HS-27A (cell line): ENCODE data around the gene HDLBP.

Experiments
- DNase-seq: peaks from one replicate; pipeline ENCODE4 v3.0.0-alpha.2; 2012; ENCODE audit warnings: low read depth, missing footprints

Gene HDLBP

GRCh38 chr2:241315093-241315878 lies at the start of gene HDLBP:
TSS of gene HDLBP (minus strand) at chr2:241315672. CDS start at chr2:241266869, 48,803 bp downstream.
- peak; percentile 64 for DNase-seq

- DNase-seq: no peak
Measured at GRCh38 chr2:241364781-241365180, 49.3 kb upstream of the HDLBP start.

GRCh38 chr2:241363426-241363825 lies 48.0 kb upstream of the HDLBP start:
- DNase-seq: no peak

GRCh38 chr2:241359481-241360045 lies 44.1 kb upstream of the HDLBP start:
- DNase-seq: no peak

- no peak for DNase-seq
Measured at GRCh38 chr2:241358470-241358869, 43.0 kb upstream of the HDLBP start.

GRCh38 chr2:241357531-241357930 lies 42.1 kb upstream of the HDLBP start:
- no peak for DNase-seq

- no peak for DNase-seq
Measured at GRCh38 chr2:241356871-241357260, 41.4 kb upstream of the HDLBP start.

GRCh38 chr2:241355983-241356870 lies 40.8 kb upstream of the HDLBP start, which contains the start of gene FARP2:
TSS of gene FARP2 (plus strand) at chr2:241356285. CDS start at chr2:241373108, 16,823 bp downstream.
- peak; percentile 50 for DNase-seq

- no peak for DNase-seq
Measured at GRCh38 chr2:241354668-241355658, 39.5 kb upstream of the HDLBP start.

GRCh38 chr2:241352227-241352626 lies 36.8 kb upstream of the HDLBP start:
- DNase-seq: no peak

GRCh38 chr2:241351640-241352031 lies 36.2 kb upstream of the HDLBP start:
- no peak for DNase-seq

GRCh38 chr2:241350878-241351639 lies 35.6 kb upstream of the HDLBP start:
- DNase-seq: no peak

GRCh38 chr2:241350530-241350877 lies 35.0 kb upstream of the HDLBP start:
- no peak for DNase-seq

- no peak for DNase-seq
Measured at GRCh38 chr2:241349941-241350340, 34.5 kb upstream of the HDLBP start.

GRCh38 chr2:241344925-241345651 lies 29.6 kb upstream of the HDLBP start:
- no peak for DNase-seq

GRCh38 chr2:241340631-241341163 lies 25.2 kb upstream of the HDLBP start:
- DNase-seq: no peak

- no peak for DNase-seq
Measured at GRCh38 chr2:241339839-241340630, 24.6 kb upstream of the HDLBP start.

- DNase-seq: no peak
Measured at GRCh38 chr2:241334813-241335212, 19.3 kb upstream of the HDLBP start.

- DNase-seq: no peak
Measured at GRCh38 chr2:241330616-241330981, 15.1 kb upstream of the HDLBP start.
